ENCODE data around the gene MUC5B.
"Not testable (repeated sequence)": the region's sequence is repeated elsewhere in the genome, so short reads cannot be mapped to it uniquely, and the experiment has no call there.

MUC5B gene, protein sequence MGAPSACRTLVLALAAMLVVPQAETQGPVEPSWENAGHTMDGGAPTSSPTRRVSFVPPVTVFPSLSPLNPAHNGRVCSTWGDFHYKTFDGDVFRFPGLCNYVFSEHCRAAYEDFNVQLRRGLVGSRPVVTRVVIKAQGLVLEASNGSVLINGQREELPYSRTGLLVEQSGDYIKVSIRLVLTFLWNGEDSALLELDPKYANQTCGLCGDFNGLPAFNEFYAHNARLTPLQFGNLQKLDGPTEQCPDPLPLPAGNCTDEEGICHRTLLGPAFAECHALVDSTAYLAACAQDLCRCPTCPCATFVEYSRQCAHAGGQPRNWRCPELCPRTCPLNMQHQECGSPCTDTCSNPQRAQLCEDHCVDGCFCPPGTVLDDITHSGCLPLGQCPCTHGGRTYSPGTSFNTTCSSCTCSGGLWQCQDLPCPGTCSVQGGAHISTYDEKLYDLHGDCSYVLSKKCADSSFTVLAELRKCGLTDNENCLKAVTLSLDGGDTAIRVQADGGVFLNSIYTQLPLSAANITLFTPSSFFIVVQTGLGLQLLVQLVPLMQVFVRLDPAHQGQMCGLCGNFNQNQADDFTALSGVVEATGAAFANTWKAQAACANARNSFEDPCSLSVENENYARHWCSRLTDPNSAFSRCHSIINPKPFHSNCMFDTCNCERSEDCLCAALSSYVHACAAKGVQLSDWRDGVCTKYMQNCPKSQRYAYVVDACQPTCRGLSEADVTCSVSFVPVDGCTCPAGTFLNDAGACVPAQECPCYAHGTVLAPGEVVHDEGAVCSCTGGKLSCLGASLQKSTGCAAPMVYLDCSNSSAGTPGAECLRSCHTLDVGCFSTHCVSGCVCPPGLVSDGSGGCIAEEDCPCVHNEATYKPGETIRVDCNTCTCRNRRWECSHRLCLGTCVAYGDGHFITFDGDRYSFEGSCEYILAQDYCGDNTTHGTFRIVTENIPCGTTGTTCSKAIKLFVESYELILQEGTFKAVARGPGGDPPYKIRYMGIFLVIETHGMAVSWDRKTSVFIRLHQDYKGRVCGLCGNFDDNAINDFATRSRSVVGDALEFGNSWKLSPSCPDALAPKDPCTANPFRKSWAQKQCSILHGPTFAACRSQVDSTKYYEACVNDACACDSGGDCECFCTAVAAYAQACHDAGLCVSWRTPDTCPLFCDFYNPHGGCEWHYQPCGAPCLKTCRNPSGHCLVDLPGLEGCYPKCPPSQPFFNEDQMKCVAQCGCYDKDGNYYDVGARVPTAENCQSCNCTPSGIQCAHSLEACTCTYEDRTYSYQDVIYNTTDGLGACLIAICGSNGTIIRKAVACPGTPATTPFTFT (N-terminal part only)

DNA sequence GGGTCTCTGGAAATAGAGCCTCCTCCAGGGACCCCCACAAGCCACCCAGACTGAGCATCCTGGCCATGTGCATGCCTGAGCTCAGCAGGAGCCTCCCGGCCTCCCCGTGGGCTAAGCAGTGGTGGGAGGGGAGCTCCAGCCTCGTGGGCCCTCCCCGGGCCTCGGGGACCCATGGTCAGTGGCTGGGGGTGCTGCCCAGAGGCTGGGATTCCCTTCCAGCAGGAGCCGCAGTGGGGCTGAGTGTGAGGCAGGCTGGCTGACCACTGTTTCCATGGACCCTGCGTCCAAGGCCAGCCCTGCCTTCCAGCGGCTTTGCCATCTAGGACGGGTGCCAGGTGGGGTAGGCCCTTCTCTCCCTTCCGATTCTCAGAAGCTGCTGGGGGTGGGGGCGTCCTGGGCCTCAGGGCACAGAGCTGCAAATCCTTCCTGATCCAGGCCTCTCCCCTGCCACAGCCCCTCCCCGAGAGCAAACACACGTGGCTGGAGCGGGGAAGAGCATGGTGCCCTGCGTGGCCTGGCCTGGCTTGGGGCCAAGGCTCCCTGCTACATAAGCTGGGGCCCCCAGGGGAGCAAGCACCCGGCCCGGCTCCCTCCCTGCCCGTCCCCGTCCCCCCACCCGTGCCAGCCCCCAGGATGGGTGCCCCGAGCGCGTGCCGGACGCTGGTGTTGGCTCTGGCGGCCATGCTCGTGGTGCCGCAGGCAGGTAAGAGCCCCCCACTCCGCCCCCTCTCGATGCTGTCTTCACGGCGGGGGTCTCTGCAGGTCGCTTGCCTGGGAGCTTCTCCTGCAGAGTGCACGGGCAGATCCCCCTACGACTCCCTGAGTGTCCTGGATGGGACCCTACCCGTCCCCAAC is at the start of gene MUC5B:
TSS of gene MUC5B (plus strand) at position 576 of the 855 bp plus-strand sequence. CDS start at position 634, 58 bp downstream.
- DNase-seq = peak in 4 of 42 donors; percentile 0 to 10 (median 3)
- intact Hi-C loops (cut with DNase I) = no loop called here

DNA sequence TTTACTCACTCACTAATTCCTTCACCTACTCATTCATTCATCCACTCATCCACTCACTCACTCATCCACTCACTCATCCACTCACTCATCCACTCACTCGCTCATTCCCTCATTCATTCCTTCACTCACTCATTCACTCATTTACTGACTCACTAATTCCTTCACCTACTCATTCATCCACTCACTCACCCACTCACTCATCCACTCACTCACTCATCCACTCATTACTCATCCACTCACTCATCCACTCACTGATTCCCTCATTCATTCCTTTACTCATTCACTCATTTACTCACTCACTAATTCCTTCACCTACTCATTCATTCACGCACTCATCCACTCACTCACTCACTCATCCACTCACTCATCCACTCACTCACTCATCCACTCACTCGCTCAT is 49.5 kb upstream of the MUC5B start:
- DNase-seq = not testable (repeated sequence)

DNA sequence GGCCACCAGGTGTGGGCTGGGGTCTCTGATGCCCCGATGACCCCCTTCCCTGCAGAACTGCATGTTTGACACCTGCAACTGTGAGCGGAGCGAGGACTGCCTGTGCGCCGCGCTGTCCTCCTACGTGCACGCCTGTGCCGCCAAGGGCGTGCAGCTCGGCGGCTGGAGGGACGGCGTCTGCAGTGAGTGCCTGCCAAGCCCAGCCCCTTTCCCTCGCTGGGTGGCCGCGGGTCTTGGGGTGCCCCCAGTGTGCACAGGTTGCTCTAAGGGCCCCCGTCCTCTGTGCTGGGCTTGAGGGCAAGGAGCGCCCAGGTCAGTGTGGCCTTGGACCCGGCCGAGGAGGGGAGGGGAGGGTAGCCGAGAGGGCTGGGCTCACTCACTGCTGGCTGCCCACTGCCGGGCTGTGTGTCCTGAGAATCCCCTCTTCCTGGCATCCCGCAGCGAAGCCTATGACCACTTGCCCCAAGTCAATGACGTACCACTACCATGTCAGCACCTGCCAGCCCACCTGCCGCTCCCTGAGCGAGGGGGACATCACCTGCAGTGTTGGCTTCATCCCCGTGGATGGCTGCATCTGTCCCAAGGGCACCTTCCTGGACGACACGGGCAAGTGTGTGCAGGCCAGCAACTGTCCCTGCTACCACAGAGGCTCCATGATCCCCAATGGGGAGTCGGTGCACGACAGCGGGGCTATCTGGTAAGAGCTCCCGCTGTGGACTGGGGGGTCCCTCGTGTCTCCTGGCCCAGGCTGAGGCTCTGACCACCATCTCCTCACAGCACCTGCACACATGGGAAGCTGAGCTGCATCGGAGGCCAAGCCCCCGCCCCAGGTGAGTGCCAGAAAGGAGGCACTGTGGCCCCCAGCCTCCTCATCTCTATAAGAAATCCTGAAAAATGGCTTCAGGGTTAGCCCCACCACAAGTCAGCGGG is 48.2 kb upstream of the MUC5B start:
- intact Hi-C loops (cut with DNase I) = no loop called here
- no peak for DNase-seq

More for the DNA sequence above, 49.5 kb upstream of the MUC5B start:
- intact Hi-C loops (cut with DNase I) = not testable (repeated sequence)

DNA sequence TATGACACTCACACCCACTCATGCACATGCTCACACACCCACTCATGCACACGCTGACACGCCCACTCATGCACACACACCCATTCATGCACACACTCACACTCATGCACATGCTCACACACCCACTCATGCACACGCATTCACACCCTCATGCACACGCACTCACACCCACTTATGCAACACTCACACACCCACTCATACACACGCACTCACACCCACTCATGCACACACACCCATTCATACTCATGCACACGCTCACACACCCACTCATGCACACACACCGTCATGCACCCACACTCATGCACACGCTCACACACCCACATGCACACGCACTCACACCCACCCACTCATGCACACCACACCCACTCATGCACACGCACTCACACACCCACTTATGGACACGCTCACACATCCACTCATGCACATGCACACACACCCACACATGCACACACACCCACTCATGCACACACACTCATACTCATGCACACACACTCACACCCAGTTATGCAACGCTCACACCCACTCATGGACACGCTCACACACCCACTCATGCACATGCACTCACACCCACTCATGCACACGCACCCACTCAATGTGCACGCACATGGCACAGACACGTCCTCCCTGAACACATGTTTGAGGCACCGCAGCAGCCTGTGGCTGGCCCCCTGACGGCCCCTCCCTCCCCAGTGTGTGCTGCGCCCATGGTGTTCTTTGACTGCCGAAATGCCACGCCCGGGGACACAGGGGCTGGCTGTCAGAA is 47.2 kb upstream of the MUC5B start:
- DNase-seq = no peak
- intact Hi-C loops (cut with DNase I) = no loop called here

DNA sequence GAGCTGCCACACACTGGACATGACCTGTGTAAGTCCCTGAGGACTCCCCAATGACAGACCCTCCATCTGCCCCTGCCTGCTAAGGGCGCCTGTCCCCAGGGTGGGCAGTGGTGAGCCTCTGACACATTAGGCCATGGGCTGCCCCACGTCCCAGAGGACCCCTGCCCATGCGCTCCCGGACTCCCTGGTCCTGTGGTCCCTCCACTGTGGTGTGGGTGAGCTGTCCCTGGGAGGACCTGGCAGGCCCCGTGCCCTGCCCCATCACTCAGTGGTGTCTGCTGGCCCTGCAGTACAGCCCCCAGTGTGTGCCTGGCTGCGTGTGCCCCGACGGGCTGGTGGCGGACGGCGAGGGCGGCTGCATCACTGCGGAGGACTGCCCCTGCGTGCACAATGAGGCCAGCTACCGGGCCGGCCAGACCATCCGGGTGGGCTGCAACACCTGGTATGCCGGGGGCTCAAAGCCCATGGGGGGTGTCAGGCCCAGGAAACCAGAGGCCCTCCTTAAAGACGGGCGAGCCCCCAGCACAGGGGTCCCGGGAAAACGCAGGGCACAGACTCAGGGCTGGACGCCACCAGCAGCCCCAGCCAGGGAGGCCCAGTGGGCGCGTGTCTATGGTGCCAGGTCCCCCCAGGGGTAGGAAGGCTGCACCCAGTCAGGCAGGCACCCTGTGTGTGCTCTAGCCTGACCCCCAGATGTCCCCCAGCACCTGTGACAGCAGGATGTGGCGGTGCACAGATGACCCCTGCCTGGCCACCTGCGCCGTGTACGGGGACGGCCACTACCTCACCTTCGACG is 46.4 kb upstream of the MUC5B start:
- DNase-seq = no peak
- intact Hi-C loops (cut with DNase I) = no loop called here

DNA sequence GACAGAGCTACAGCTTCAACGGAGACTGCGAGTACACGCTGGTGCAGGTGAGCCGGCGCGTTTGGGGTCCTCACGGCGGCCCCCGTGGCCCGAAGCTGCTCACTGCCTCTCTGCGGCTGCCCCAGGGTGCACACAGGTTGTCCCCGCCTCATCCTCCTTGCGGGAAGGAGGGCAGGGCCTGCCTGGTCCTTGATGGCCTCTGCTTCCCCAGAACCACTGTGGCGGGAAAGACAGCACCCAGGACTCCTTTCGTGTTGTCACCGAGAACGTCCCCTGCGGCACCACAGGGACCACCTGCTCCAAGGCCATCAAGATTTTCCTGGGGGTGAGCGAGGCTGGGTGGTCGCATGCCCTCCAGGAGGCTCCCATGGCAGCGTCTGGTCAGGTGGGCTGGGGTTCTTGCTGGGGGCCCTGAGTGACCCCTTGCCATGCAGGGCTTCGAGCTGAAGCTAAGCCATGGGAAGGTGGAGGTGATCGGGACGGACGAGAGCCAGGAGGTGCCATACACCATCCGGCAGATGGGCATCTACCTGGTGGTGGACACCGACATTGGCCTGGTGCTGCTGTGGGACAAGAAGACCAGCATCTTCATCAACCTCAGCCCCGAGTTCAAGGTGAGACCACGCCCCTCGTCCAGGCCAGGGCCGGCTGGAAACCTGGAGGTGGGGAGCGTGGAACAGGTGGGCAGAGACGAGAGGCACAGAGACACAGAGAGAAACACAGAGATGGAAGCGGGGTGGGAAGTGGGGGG is 45.7 kb upstream of the MUC5B start:
- no peak for DNase-seq
- intact Hi-C loops (cut with DNase I) = no loop called here

DNA sequence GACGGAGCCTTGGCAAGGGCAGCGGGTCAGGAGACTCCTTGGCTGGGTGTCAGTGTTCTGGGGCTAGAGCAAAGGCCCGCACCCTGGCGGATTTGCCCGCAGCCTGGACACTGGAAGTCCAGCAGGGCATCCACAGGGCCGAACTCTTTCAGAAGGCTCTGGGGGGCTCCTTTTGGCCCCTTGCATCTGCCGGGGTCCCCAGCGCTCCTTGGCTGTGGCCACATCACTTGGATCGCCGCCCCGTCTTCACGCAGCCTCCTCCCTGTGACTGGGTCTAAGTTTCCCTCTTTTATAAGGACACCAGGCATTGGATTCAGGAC is 45.1 kb upstream of the MUC5B start:
- intact Hi-C loops (cut with DNase I) = no loop called here
- no peak for DNase-seq

DNA sequence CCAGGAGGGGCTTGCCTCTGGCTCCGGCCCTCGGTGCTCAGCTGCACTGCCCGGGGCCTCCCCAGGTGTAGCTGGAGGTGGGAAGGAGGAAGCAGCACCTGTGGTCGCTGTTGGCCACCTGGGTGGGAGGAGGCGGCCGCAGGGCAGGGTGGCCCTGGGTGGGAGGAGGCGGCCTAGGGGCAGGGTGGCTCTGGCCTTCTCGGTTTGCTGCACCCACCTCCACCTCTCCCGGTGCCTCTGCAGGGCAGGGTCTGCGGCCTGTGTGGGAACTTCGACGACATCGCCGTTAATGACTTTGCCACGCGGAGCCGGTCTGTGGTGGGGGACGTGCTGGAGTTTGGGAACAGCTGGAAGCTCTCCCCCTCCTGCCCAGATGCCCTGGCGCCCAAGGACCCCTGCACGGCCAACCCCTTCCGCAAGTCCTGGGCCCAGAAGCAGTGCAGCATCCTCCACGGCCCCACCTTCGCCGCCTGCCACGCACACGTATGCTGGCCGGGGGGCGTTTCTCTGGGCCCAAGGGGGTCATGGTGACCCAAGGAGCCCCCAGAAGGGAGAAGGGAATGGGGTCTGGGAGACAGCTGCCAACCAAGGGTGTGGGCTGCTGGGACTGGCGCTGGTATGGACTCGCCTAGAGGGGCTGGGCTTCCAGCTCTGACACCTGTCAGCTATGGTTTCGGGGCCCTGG is 44.5 kb upstream of the MUC5B start:
- intact Hi-C loops (cut with DNase I) = no loop called here

DNA sequence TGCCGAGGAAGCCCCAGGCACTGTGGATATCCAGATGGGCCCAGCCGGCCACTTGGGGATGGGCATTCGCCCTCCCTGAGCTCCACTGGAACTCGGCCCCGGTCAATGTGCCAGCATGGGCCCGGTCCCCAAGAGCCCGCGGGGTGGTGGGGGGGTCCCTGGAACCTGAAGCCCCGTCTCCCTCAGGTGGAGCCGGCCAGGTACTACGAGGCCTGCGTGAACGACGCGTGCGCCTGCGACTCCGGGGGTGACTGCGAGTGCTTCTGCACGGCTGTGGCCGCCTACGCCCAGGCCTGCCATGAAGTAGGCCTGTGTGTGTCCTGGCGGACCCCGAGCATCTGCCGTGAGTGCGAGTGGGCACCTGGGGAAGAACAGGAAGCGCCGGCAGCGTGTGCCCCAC is 44.0 kb upstream of the MUC5B start:
- DNase-seq = no peak
- intact Hi-C loops (cut with DNase I) = no loop called here

More for the DNA sequence above, 44.5 kb upstream of the MUC5B start:
- no peak for DNase-seq

DNA sequence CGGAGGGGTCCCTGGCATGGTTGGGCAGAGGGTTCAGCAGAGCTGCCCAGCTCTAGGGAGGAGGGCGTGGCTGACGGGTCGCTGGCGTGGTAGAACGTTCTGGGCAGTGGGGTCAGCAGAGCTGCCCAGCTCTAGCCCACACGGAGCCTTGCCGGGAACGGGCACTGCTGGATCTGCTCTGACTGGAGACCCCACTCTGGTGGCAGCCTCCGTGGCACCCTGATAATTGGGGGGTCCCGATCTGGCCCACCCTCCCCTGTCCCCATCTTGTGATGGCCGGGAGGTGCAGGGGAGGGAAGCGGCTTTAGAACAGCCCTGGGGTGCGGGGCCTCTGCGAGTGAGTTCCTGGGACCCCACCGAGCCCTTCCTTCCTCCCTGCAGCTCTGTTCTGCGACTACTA is 43.2 kb upstream of the MUC5B start:
- intact Hi-C loops (cut with DNase I) = no loop called here

DNA sequence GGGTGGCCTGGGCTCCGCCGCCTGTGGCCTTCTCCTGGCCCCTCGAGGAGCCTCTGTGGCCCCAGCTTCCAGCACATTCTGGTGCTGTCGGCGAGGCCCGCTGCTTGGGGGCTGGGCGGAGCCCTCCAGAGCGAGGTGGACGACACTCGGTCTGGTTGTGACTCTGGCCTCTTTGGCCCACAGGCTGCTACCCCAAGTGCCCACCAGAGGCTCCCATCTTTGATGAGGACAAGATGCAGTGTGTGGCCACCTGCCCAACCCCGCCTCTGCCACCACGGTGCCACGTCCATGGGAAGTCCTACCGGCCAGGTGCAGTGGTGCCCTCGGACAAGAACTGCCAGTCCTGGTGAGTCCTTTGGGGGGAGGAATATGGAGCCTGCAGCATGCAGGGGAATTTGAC is 42.7 kb upstream of the MUC5B start:
- no peak for DNase-seq
- intact Hi-C loops (cut with DNase I) = no loop called here

More for the DNA sequence above, 43.2 kb upstream of the MUC5B start:
- no peak for DNase-seq

DNA sequence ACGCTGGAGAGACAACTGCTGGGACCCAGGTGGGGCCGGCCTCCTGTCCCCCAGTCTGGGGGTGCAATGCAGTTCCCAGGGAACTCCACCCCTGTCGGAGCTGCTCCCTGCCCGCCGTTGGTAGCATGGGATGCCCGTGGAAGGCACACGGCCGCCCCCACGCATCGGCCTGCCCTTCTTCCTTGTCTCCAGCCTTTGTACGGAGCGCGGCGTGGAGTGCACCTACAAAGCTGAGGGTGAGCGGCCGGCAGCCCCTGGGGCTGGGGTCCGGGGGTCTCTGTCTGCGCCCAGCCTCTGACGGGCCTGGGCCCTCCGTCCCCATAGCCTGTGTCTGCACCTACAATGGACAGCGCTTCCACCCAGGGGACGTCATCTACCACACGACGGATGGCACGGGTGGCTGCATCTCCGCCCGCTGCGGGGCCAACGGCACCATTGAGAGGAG is 41.9 kb upstream of the MUC5B start:
- no peak for DNase-seq
- intact Hi-C loops (cut with DNase I) = no loop called here

DNA sequence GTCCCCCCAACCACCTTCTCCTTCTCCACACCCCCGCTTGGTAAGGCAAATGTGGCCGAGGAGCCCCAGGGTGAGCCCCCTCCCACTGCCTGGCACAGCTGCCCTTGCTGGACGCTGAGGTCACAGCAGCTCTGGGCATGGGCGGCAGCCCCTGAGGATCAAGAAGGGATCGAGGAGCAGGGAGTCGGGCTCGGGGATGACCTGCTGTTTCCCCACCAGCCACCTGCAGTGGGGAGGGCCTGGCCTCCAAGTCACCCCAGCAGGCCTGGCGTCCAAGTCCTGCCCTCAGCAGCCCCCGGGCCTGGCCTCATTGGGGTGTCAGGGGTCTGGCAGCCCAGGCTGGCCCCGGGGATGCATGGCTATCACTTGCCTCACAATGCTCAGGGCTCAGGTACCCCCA is 41.4 kb upstream of the MUC5B start:
- no peak for DNase-seq
- intact Hi-C loops (cut with DNase I) = no loop called here

DNA sequence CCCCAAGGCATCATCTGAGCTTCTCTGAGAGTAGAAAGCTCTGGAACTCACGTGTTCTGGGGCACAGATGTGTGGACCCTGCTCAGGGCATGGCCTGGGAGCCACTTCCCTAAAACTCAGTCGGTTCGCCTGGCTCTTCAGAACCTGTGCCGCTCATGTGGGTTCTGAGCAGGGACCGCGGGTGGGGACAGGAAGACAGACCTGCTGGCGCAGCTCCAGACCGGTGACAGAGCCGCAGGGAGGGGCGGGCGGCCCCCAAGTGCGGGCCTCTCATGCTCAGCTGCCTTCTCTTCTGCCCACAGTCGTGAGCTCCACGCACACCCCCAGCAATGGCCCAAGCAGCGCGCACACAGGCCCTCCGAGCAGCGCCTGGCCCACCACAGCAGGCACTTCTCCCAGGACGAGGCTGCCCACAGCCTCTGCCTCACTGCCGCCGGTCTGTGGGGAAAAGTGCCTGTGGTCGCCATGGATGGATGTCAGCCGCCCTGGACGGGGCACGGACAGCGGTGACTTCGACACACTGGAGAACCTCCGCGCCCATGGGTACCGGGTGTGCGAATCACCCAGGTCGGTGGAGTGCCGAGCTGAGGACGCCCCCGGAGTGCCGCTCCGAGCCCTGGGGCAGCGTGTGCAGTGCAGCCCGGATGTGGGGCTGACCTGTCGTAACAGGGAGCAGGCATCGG is 40.9 kb upstream of the MUC5B start:
- intact Hi-C loops (cut with DNase I) = no loop called here
- no peak for DNase-seq
